ENCODE measurements around the gene UGT3A1. TPM values are rescaled to one million over a fixed set of nuclear protein-coding genes. Genes with fewer than 3 reads are reported as not detected.

Gene UGT3A1
- total and polyA plus RNA-seq, 2 donors (not counting 3 experiments of a cell fraction or from before 2014, with no cell fraction given), result not detected

GRCh38 chr5:35947085-35947484 lies 44.1 kb downstream of the UGT3A1 start:
- H3K9me1 ChIP-seq (replicated peaks; ENCODE audit: control insufficient read depth, extremely low read depth, insufficient read depth, low read length), result no peaks in the 10 kb centered on the region
- no peak overlapping the region for H3K27ac ChIP-seq (ENCODE audit: insufficient read depth, low read depth, low read length)
- H2AFZ ChIP-seq (ENCODE audit: low read depth, low read length), result no peak overlapping the region
- no peaks in the 10 kb centered on the region for H3K9me3 ChIP-seq (replicated peaks; ENCODE audit: control insufficient read depth, insufficient read depth, low read length)
- H3K4me1 ChIP-seq (ENCODE audit: control insufficient read depth, extremely low read depth, insufficient read depth, low read length), result no peaks in the 10 kb centered on the region
- H4K20me1 ChIP-seq (replicated peaks; ENCODE audit: control insufficient read depth, extremely low read depth, insufficient read depth, low read length), result no peaks in the 10 kb centered on the region
- dilution Hi-C loops (cut with MboI; ENCODE audit: extremely low pct_ligation_motif_present, low sequenced_read_pairs), result no loop called here
- FAIRE-seq, result no peak
- ChIA-PET POLR2A (no interaction called here), CTCF (no interaction called here)
- H3K27me3 ChIP-seq (ENCODE audit: control insufficient read depth in 2 of 2, insufficient read depth in 2 of 2, low read length in 2 of 2), result peaks cover 0 to 3% of the 10 kb centered on the region in 2 experiments
- BruUV-seq (replicated peaks), result no TSS peak
- intact Hi-C loops (cut with micrococcal nuclease), result no loop called here
- H3K4me3 ChIP-seq (replicated peaks in 1 of 3; ENCODE audit: insufficient read depth in 1 of 3, low read depth in 1 of 3, low read length in 3 of 3), result no peak overlapping the region
- no peak for TF ChIP-seq JUN (IDR thresholded peaks at IDR 0.05; ENCODE audit: borderline replicate concordance, insufficient read depth, insufficient read length, low read depth)
- TF ChIP-seq MAX (IDR thresholded peaks at IDR 0.05; ENCODE audit: insufficient read depth, insufficient read length), result no peak
- no peak for TF ChIP-seq GATA2 (IDR thresholded peaks at IDR 0.05; ENCODE audit: insufficient read depth, insufficient read length, low read depth, low read length)
- TF ChIP-seq MYC (IDR thresholded peaks at IDR 0.05; ENCODE audit: low read depth, low read length), result no peak
- TF ChIP-seq FOS (IDR thresholded peaks at IDR 0.05; ENCODE audit: borderline replicate concordance, insufficient read depth, low read length), result no peak
- TF ChIP-seq POLR2AphosphoS5 (IDR thresholded peaks at IDR 0.05; ENCODE audit: insufficient read depth, low read depth, low read length), result no peak
- TF ChIP-seq POLR2A (IDR thresholded peaks at IDR 0.05; ENCODE audit: low read depth, low read length), result no peak
- H3K36me3 ChIP-seq (ENCODE audit: control insufficient read depth in 2 of 2, extremely low read depth in 1 of 2, insufficient read depth in 2 of 2, low read length in 2 of 2), result no peaks in the 10 kb centered on the region
- no peak for DNase-seq (ENCODE audit: low read depth, low spot score)
- no peaks in the 10 kb centered on the region for H3K79me2 ChIP-seq (ENCODE audit: control insufficient read depth, insufficient read depth, low read length)
- no peak overlapping the region for H3K9ac ChIP-seq (replicated peaks; ENCODE audit: extremely low read depth, insufficient read depth, low read length)
- H3K4me2 ChIP-seq (ENCODE audit: insufficient read depth, low read length), result no peak overlapping the region

DNA sequence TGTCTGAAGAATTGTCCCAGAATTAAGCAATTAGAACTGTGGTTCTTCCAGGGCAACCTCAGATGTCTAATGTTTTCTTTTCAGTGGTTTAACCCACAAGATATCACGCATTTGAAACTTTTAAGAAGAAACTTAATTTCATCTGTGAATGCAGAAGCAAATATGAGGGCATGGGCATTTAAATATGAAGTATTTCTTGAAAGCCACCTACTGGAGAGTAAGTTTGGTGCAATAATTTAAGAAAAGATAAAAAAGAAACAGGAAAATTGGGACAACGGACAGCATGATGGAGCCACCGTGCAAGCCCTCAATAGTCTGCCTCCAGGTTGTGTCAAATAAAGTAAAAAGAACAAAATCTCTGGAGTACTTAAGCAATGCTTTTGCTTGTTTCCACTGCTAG lies 51.6 kb downstream of the UGT3A1 start:
- TF ChIP-seq JUN (IDR thresholded peaks at IDR 0.05; ENCODE audit: borderline replicate concordance, insufficient read depth, insufficient read length, low read depth) (no peak), POLR2A (IDR thresholded peaks at IDR 0.05; ENCODE audit: low read depth, low read length) (no peak), POLR2AphosphoS5 (IDR thresholded peaks at IDR 0.05; ENCODE audit: insufficient read depth, low read depth, low read length) (no peak), FOS (IDR thresholded peaks at IDR 0.05; ENCODE audit: borderline replicate concordance, insufficient read depth, low read length) (no peak), MYC (IDR thresholded peaks at IDR 0.05; ENCODE audit: low read depth, low read length) (no peak), MAX (IDR thresholded peaks at IDR 0.05; ENCODE audit: insufficient read depth, insufficient read length) (no peak), GATA2 (IDR thresholded peaks at IDR 0.05; ENCODE audit: insufficient read depth, insufficient read length, low read depth, low read length) (no peak), EZH2 (IDR thresholded peaks at IDR 0.05; ENCODE audit: borderline replicate concordance, low read depth, low read length, severe bottlenecking) (no peak)
- TF ChIP-seq, protein P1, sequence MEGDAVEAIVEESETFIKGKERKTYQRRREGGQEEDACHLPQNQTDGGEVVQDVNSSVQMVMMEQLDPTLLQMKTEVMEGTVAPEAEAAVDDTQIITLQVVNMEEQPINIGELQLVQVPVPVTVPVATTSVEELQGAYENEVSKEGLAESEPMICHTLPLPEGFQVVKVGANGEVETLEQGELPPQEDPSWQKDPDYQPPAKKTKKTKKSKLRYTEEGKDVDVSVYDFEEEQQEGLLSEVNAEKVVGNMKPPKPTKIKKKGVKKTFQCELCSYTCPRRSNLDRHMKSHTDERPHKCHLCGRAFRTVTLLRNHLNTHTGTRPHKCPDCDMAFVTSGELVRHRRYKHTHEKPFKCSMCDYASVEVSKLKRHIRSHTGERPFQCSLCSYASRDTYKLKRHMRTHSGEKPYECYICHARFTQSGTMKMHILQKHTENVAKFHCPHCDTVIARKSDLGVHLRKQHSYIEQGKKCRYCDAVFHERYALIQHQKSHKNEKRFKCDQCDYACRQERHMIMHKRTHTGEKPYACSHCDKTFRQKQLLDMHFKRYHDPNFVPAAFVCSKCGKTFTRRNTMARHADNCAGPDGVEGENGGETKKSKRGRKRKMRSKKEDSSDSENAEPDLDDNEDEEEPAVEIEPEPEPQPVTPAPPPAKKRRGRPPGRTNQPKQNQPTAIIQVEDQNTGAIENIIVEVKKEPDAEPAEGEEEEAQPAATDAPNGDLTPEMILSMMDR (IDR thresholded peaks at IDR 0.05; ENCODE audit: extremely low read depth in 1 of 2, insufficient read depth in 1 of 2, low read depth in 1 of 2, low read length in 2 of 2), result no peak
- ChIA-PET POLR2A (no interaction called here), CTCF (interaction anchor here (1.0 to 1.2 kb wide), 2 partner anchors 13 to 17 kb away, joined by 3 read pairs; no protein-coding TSS in a partner anchor)
- Histone ChIP-seq H4K20me1 (replicated peaks; ENCODE audit: control insufficient read depth, extremely low read depth, insufficient read depth, low read length) (no peaks in the 10 kb centered on the region), H3K36me3 (ENCODE audit: control insufficient read depth in 2 of 2, extremely low read depth in 1 of 2, insufficient read depth in 2 of 2, low read length in 2 of 2) (no peaks in the 10 kb centered on the region), H3K9me1 (replicated peaks; ENCODE audit: control insufficient read depth, extremely low read depth, insufficient read depth, low read length) (no peaks in the 10 kb centered on the region), H2AFZ (ENCODE audit: low read depth, low read length) (no peak overlapping the region), H3K4me3 (replicated peaks in 1 of 3; ENCODE audit: insufficient read depth in 1 of 3, low read depth in 1 of 3, low read length in 3 of 3) (no peak overlapping the region), H3K9ac (replicated peaks; ENCODE audit: extremely low read depth, insufficient read depth, low read length) (no peak overlapping the region), H3K9me3 (replicated peaks; ENCODE audit: control insufficient read depth, insufficient read depth, low read length) (no peaks in the 10 kb centered on the region), H3K4me2 (ENCODE audit: insufficient read depth, low read length) (no peak overlapping the region), H3K4me1 (ENCODE audit: control insufficient read depth, extremely low read depth, insufficient read depth, low read length) (no peaks in the 10 kb centered on the region), H3K27me3 (ENCODE audit: control insufficient read depth in 2 of 2, insufficient read depth in 2 of 2, low read length in 2 of 2) (no peaks in the 10 kb centered on the region), H3K27ac (ENCODE audit: insufficient read depth, low read depth, low read length) (no peak overlapping the region), H3K79me2 (ENCODE audit: control insufficient read depth, insufficient read depth, low read length) (no peaks in the 10 kb centered on the region)
- dilution Hi-C loops (cut with MboI; ENCODE audit: extremely low pct_ligation_motif_present, low sequenced_read_pairs) (no loop called here), intact Hi-C loops (cut with micrococcal nuclease) (no loop called here)
- DNase-seq (ENCODE audit: low read depth, low spot score) (no peak), FAIRE-seq (no peak)
- BruUV-seq (replicated peaks), result no TSS peak

All from endothelial cell of umbilical vein (primary cell).